OCI-LY1 (cell line): ENCODE data around the gene KIDINS220.

Source experiments
- H2AFZ ChIP-seq: fragments of 200-600 bp; sonication (generic), shearing (Covaris generic); 2 replicates; pipeline ENCODE4 v1.6.0; 2014; ENCODE audit warnings: antibody characterized with exemption, mild to moderate bottlenecking, low read length
- H3F3A ChIP-seq: fragments of 200-600 bp; sonication (generic), shearing (Covaris generic); 2 replicates; pipeline ENCODE4 v1.6.0; 2014; ENCODE audit warnings: mild to moderate bottlenecking, antibody characterized with exemption, low read length, moderate library complexity; ENCODE audit not compliant: insufficient read depth
- H3K27ac ChIP-seq: fragments of 200-600 bp; sonication (generic); 2 replicates; pipeline ENCODE4 v1.5.1; 2014; ENCODE audit warnings: low read length, mixed run types, mild to moderate bottlenecking, low read depth; ENCODE audit not compliant: poor library complexity, severe bottlenecking
- H3K27me3 ChIP-seq: fragments of 200-600 bp; sonication (generic); 2 replicates; pipeline ENCODE4 v1.6.0; 2014; ENCODE audit warnings: antibody characterized with exemption, mild to moderate bottlenecking, low read length, moderate library complexity; ENCODE audit not compliant: insufficient read depth
- H3K36me3 ChIP-seq: fragments of 200-600 bp; sonication (generic); 2 replicates; pipeline ENCODE4 v1.6.1; 2014; ENCODE audit warnings: mild to moderate bottlenecking, antibody characterized with exemption, low read length, moderate library complexity, mixed read lengths; ENCODE audit not compliant: insufficient read depth
- H3K4me1 ChIP-seq: fragments of 200-600 bp; sonication (generic); 2 replicates; pipeline ENCODE4 v1.5.1; 2014; ENCODE audit warnings: mild to moderate bottlenecking, low read length, moderate library complexity; ENCODE audit not compliant: insufficient read depth, severe bottlenecking
- H3K4me2 ChIP-seq: fragments of 200-600 bp; sonication (generic), shearing (Covaris generic); 2 replicates; pipeline ENCODE4 v1.6.1; 2014; ENCODE audit warnings: low read length
- H3K4me3 ChIP-seq: fragments of 200-600 bp; sonication (generic); 2 replicates; pipeline ENCODE4 v1.5.1; 2014; ENCODE audit warnings: low read length, low read depth, mild to moderate bottlenecking, mixed read lengths; ENCODE audit not compliant: poor library complexity, severe bottlenecking
- H3K79me2 ChIP-seq: fragments of 200-600 bp; shearing (Covaris generic); 2 replicates; pipeline ENCODE4 v1.6.1; 2016; ENCODE audit warnings: mixed run types, low read length, mixed read lengths; ENCODE audit not compliant: insufficient read depth
- H3K9ac ChIP-seq: fragments of 200-600 bp; sonication (generic), shearing (Covaris generic); 2 replicates; pipeline ENCODE4 v1.6.1; 2014; ENCODE audit warnings: mild to moderate bottlenecking, low read length, mixed read lengths
- H3K9me2 ChIP-seq: fragments of 200-600 bp; sonication (generic), shearing (Covaris generic); 2 replicates; pipeline ENCODE4 v1.6.1; 2014; ENCODE audit warnings: low read depth, mild to moderate bottlenecking, low read length, mixed read lengths
- H3K9me3 ChIP-seq: fragments of 200-600 bp; shearing (Covaris generic); 2 replicates; pipeline ENCODE4 v1.6.1; 2014; ENCODE audit warnings: low read length, mixed read lengths
- H4K20me1 ChIP-seq: fragments of 200-600 bp; sonication (generic), shearing (Covaris generic); 2 replicates; pipeline ENCODE4 v1.6.0; 2016; ENCODE audit warnings: mild to moderate bottlenecking, low read length; ENCODE audit not compliant: insufficient read depth
- EZH2 ChIP-seq: fragments of 200-600 bp; sonication (generic), shearing (Covaris generic); IDR thresholded peaks from 2 replicates; pipeline ENCODE4 v1.8.0; 2017; ENCODE audit warnings: borderline replicate concordance, mixed run types, mild to moderate bottlenecking, antibody characterized with exemption, low read length, moderate library complexity, mixed read lengths
- TF ChIP-seq, protein P1 (sequence below): fragments of 200-600 bp; sonication (generic), shearing (Covaris generic); IDR thresholded peaks from 2 replicates; pipeline ENCODE4 v1.5.1; 2017; ENCODE audit warnings: mild to moderate bottlenecking, antibody characterized with exemption, low read length, moderate library complexity, mixed read lengths

KIDINS220 gene

DNA sequence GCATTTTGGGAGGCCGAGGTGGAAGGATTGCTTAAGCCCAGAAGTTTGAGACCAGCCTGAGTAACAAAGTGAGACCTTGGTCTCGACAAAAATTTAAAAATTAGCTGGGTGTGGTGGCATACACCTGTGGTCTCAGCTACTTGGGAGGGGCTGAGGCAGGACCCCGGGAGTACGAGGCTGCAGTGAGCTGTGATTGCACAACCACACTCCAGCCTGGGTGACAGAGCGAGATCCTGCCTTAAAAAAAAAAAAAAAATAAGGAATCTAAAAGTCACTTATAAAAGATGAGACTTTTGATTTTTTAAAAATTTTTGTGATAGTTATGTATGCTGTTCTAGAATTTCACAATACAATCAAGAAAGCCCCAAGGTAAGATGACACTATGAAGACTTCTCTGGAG is 122.4 kb downstream of the KIDINS220 start:
- Histone ChIP-seq H4K20me1 (no peaks in the 10 kb centered on the region), H3K4me1 (no peaks in the 10 kb centered on the region), H3K36me3 (no peaks in the 10 kb centered on the region; the same call in 1 of the 2 replicates), H3K9me3 (0 out of 2 replicates have a peak, but pooled peaks cover 9% of the 10 kb centered on the region), H3F3A (no peaks in the 10 kb centered on the region), H3K79me2 (no peaks in the 10 kb centered on the region), H2AFZ (no peak overlapping the region), H3K9ac (no peak overlapping the region), H3K27me3 (no peaks in the 10 kb centered on the region; the same call in 1 of the 2 replicates), H3K27ac (no peak overlapping the region), H3K4me2 (no peak overlapping the region), H3K4me3 (no peak overlapping the region), H3K9me2 (no peaks in the 10 kb centered on the region)
- TF ChIP-seq EZH2 = no peak

DNA sequence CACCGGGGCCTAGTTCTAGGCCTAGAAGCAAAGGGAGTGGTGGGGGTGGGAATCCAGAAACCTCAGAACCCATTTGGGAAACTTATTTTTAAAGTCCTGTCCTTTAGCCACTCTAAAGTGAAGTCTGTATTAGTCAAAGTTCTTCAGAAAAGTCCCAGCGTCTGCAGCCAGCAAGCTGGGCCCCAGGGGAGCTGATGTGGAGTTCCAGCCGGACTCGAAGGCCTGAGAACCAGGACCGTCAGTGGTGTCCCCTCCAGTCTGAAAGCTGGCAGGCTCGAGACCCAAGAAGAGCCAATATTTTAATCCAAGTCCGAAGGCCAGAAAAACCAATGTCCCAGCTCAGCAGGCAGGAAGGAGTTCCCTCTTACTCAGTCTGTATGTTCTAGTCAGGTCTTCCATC is 123.1 kb downstream of the KIDINS220 start:
- H3F3A ChIP-seq = no peaks in the 10 kb centered on the region
- no peaks in the 10 kb centered on the region for H3K79me2 ChIP-seq
- no peaks in the 10 kb centered on the region for H3K4me1 ChIP-seq
- H3K36me3 ChIP-seq = no peaks in the 10 kb centered on the region; the same call in 1 of the 2 replicates
- H3K4me2 ChIP-seq = no peak overlapping the region
- no peak overlapping the region for H2AFZ ChIP-seq
- H3K4me3 ChIP-seq = no peak overlapping the region
- TF ChIP-seq, protein P1, sequence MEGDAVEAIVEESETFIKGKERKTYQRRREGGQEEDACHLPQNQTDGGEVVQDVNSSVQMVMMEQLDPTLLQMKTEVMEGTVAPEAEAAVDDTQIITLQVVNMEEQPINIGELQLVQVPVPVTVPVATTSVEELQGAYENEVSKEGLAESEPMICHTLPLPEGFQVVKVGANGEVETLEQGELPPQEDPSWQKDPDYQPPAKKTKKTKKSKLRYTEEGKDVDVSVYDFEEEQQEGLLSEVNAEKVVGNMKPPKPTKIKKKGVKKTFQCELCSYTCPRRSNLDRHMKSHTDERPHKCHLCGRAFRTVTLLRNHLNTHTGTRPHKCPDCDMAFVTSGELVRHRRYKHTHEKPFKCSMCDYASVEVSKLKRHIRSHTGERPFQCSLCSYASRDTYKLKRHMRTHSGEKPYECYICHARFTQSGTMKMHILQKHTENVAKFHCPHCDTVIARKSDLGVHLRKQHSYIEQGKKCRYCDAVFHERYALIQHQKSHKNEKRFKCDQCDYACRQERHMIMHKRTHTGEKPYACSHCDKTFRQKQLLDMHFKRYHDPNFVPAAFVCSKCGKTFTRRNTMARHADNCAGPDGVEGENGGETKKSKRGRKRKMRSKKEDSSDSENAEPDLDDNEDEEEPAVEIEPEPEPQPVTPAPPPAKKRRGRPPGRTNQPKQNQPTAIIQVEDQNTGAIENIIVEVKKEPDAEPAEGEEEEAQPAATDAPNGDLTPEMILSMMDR = no peak
- no peak for TF ChIP-seq EZH2
- no peaks in the 10 kb centered on the region for H4K20me1 ChIP-seq
- no peak overlapping the region for H3K27ac ChIP-seq
- H3K9ac ChIP-seq = no peak overlapping the region
- 0 out of 2 replicates have a peak, but pooled peaks cover 9% of the 10 kb centered on the region for H3K9me3 ChIP-seq
- no peaks in the 10 kb centered on the region for H3K9me2 ChIP-seq
- no peaks in the 10 kb centered on the region; the same call in 1 of the 2 replicates for H3K27me3 ChIP-seq

DNA sequence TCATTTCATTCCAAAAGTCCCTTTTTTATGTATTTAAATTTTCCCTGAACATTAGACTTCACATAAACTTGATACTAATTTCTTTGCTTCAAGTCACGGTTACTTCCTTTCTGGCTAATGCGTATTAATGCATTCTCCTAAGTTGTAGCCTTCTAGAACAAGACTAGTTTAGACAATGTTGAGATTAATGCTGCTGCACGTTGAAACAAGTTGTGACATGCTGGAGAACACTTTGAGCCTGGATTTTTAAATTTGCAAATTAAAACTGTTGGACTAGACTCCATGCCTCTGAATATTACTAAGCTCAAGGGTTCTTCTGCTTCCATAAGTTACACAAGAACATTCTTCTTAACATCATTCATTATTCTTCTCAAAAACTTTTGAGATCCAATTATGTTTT is 126.5 kb downstream of the KIDINS220 start:
- Histone ChIP-seq H3K27ac (no peak overlapping the region), H3K4me1 (no peaks in the 10 kb centered on the region), H2AFZ (no peak overlapping the region), H3K9me3 (0 out of 2 replicates have a peak, but pooled peaks cover 4% of the 10 kb centered on the region), H3K4me3 (no peak overlapping the region), H3K36me3 (no peaks in the 10 kb centered on the region), H3K9ac (no peak overlapping the region), H3K9me2 (no peaks in the 10 kb centered on the region), H3K27me3 (no peaks in the 10 kb centered on the region; the same call in 1 of the 2 replicates), H3K79me2 (no peaks in the 10 kb centered on the region), H3K4me2 (no peak overlapping the region), H3F3A (no peaks in the 10 kb centered on the region), H4K20me1 (no peaks in the 10 kb centered on the region)
- TF ChIP-seq EZH2 = no peak
- TF ChIP-seq, protein P1 = no peak

DNA sequence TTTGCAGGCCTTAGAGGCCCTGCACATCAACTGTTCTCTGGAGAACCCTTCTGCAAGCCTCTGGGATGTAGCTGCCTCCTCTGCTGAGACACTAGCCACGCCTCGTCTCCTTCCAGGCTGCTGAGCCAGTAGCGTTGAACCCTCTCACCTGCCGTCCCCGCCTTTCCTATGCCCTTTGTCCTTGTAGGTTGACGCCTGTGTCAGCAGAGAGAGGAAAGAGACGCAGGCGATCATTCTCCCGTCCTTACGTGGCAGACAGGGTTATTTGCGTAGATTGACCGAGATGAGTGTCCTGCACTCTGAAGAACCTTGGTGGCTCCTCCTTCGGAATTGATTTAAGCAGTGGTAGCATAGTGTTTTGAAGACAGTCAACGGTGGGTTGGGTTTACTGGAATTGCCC is 127.8 kb downstream of the KIDINS220 start:
- Histone ChIP-seq H3F3A (no peaks in the 10 kb centered on the region), H2AFZ (no peak overlapping the region), H3K27me3 (no peaks in the 10 kb centered on the region; the same call in 1 of the 2 replicates), H3K27ac (no peak overlapping the region), H3K9ac (no peak overlapping the region), H4K20me1 (no peaks in the 10 kb centered on the region), H3K4me2 (no peak overlapping the region), H3K36me3 (no peaks in the 10 kb centered on the region), H3K9me3 (no peaks in the 10 kb centered on the region), H3K4me3 (no peak overlapping the region), H3K4me1 (no peaks in the 10 kb centered on the region), H3K9me2 (no peaks in the 10 kb centered on the region), H3K79me2 (no peaks in the 10 kb centered on the region)
- TF ChIP-seq, protein P1 = no peak
- no peak for TF ChIP-seq EZH2
